Measurements from ENCODE around the gene CACNG8. TPM values are rescaled to one million over a fixed set of nuclear protein-coding genes. Genes with fewer than 3 reads are reported as not detected.
A peak's percentile ranks its signal among the peaks of the same experiment; 100 is the strongest.
"Not testable (repeated sequence)": the region's sequence is repeated elsewhere in the genome, so short reads cannot be mapped to it uniquely, and the experiment has no call there.

The CACNG8 gene
- total RNA-seq, 1 experiment from 2014 or later, result not detected

GRCh38 chr19:54024660-54025059, 61.9 kb downstream of the CACNG8 start:
- DNase-seq, result no peak
- H3K9me3 ChIP-seq (replicated peaks), result no peaks in the 10 kb centered on the region
- no peaks in the 10 kb centered on the region for H3K4me1 ChIP-seq
- no peaks in the 10 kb centered on the region for H3K27me3 ChIP-seq
- H3K4me3 ChIP-seq, result no peak overlapping the region
- no peaks in the 10 kb centered on the region for H3K36me3 ChIP-seq
- H3K27ac ChIP-seq, result no peak overlapping the region

GRCh38 chr19:54026656-54027055, 63.9 kb downstream of the CACNG8 start:
- Histone ChIP-seq H3K9me3 (replicated peaks) (no peaks in the 10 kb centered on the region), H3K27ac (no peak overlapping the region), H3K27me3 (no peaks in the 10 kb centered on the region), H3K4me3 (no peak overlapping the region), H3K4me1 (no peaks in the 10 kb centered on the region), H3K36me3 (no peaks in the 10 kb centered on the region)
- DNase-seq, result no peak

GRCh38 chr19:54029301-54029700, 66.6 kb downstream of the CACNG8 start:
- H3K27me3 ChIP-seq, result no peaks in the 10 kb centered on the region
- no peaks in the 10 kb centered on the region for H3K9me3 ChIP-seq (replicated peaks)

GRCh38 chr19:54029930-54030490, 67.3 kb downstream of the CACNG8 start:
- no peaks in the 10 kb centered on the region for H3K36me3 ChIP-seq
- H3K4me3 ChIP-seq, result no peak overlapping the region
- H3K4me1 ChIP-seq, result no peaks in the 10 kb centered on the region
- no peaks in the 10 kb centered on the region for H3K27me3 ChIP-seq
- H3K9me3 ChIP-seq (replicated peaks), result no peaks in the 10 kb centered on the region
- no peak overlapping the region for H3K27ac ChIP-seq
- DNase-seq, result peak; percentile 50 to 81

More at GRCh38 chr19:54029301-54029700, 66.6 kb downstream of the CACNG8 start:
- DNase-seq, result no peak
- Histone ChIP-seq H3K4me3 (no peak overlapping the region), H3K36me3 (no peaks in the 10 kb centered on the region), H3K4me1 (no peaks in the 10 kb centered on the region), H3K27ac (no peak overlapping the region)

GRCh38 chr19:54030895-54031586, 68.3 kb downstream of the CACNG8 start:
- DNase-seq, result peak in 1 of 2 experiments; percentile 31
- H3K4me1 ChIP-seq, result no peaks in the 10 kb centered on the region
- H3K27me3 ChIP-seq, result no peaks in the 10 kb centered on the region
- no peaks in the 10 kb centered on the region for H3K36me3 ChIP-seq
- H3K27ac ChIP-seq, result no peak overlapping the region
- H3K9me3 ChIP-seq (replicated peaks), result no peaks in the 10 kb centered on the region
- no peak overlapping the region for H3K4me3 ChIP-seq

- no peak overlapping the region for H3K4me3 ChIP-seq
- H3K36me3 ChIP-seq, result no peaks in the 10 kb centered on the region
- no peak for DNase-seq
These were observed 72.8 kb downstream of the CACNG8 start for GRCh38 chr19:54035215-54036178.

GRCh38 chr19:54036542-54036941, 73.8 kb downstream of the CACNG8 start:
- not testable (repeated sequence) for H3K9me3 ChIP-seq (replicated peaks); H3K4me3 ChIP-seq; H3K36me3 ChIP-seq; DNase-seq; H3K27me3 ChIP-seq; H3K27ac ChIP-seq; H3K4me1 ChIP-seq

More at GRCh38 chr19:54035215-54036178, 72.8 kb downstream of the CACNG8 start:
- Histone ChIP-seq H3K27me3 (no peaks in the 10 kb centered on the region), H3K4me1 (no peaks in the 10 kb centered on the region), H3K9me3 (replicated peaks) (no peaks in the 10 kb centered on the region), H3K27ac (no peak overlapping the region)

Other genes with a start within 250 kb of the CACNG8 start
- gene NLRP12, start 138.6 kb upstream of the CACNG8 start, total RNA-seq (2014; rRNA removed; shearing (Covaris generic)), result not detected in 2 replicates
- gene MYADM, start 95.1 kb upstream of the CACNG8 start, total RNA-seq (2014; rRNA removed; shearing (Covaris generic)), result 32.5 and 34.1 TPM in 2 replicates
- 0.06 TPM in 1 of 2 replicates, not detected in the other for gene PRKCG, start 80.7 kb upstream of the CACNG8 start, total RNA-seq (2014; rRNA removed; shearing (Covaris generic))
- gene CACNG7, start 53.7 kb upstream of the CACNG8 start, total RNA-seq (2014; rRNA removed; shearing (Covaris generic)), result not detected in 2 replicates
- gene CACNG6, start 28.7 kb downstream of the CACNG8 start, total RNA-seq (2014; rRNA removed; shearing (Covaris generic)), result 0.76 and 2.0 TPM in 2 replicates
- gene VSTM1, start 101.0 kb downstream of the CACNG8 start, total RNA-seq (2014; rRNA removed; shearing (Covaris generic)), result not detected in 2 replicates
- gene TARM1, start 118.4 kb downstream of the CACNG8 start, total RNA-seq (2014; rRNA removed; shearing (Covaris generic)), result not detected in 2 replicates
- gene OSCAR, start 137.9 kb downstream of the CACNG8 start, total RNA-seq (2014; rRNA removed; shearing (Covaris generic)), result 0.26 TPM in 1 of 2 replicates, not detected in the other
- 40.4 and 62.0 TPM in 2 replicates for gene NDUFA3, start 139.9 kb downstream of the CACNG8 start, total RNA-seq (2014; rRNA removed; shearing (Covaris generic))
- 10.0 and 10.3 TPM in 2 replicates for gene TFPT, start 152.7 kb downstream of the CACNG8 start, total RNA-seq (2014; rRNA removed; shearing (Covaris generic))
- gene PRPF31, start 152.8 kb downstream of the CACNG8 start, total RNA-seq (2014; rRNA removed; shearing (Covaris generic)), result 65.6 and 67.3 TPM in 2 replicates
- gene CNOT3, start 174.8 kb downstream of the CACNG8 start, total RNA-seq (2014; rRNA removed; shearing (Covaris generic)), result 27.5 and 27.6 TPM in 2 replicates
- 5.6 and 6.8 TPM in 2 replicates for gene LENG1, start 196.8 kb downstream of the CACNG8 start, total RNA-seq (2014; rRNA removed; shearing (Covaris generic))
- not detected in 2 replicates for gene TMC4, start 210.2 kb downstream of the CACNG8 start, total RNA-seq (2014; rRNA removed; shearing (Covaris generic))
- gene MBOAT7, start 226.6 kb downstream of the CACNG8 start, total RNA-seq (2014; rRNA removed; shearing (Covaris generic)), result 32.1 and 34.6 TPM in 2 replicates
- 70.7 and 81.6 TPM in 2 replicates for gene TSEN34, start 228.4 kb downstream of the CACNG8 start, total RNA-seq (2014; rRNA removed; shearing (Covaris generic))
- 2,113 and 3,052 TPM in 2 replicates for gene RPS9, start 237.9 kb downstream of the CACNG8 start, total RNA-seq (2014; rRNA removed; shearing (Covaris generic))

Data from SJCRH30 (cell line).